Upper lobe of left lung (tissue), 6 donors: ENCODE measurements around the gene CMPK1. TPM values are rescaled to one million over a fixed set of nuclear protein-coding genes. Genes with fewer than 3 reads are reported as not detected.

Experiments used
- ATAC-seq, 2 donors: fragments of 200-7000 bp; cut with Tn5 transposase; one replicate each; pipeline ENCODE4 v1.9.1; 2022; ENCODE audit warnings: mild to moderate bottlenecking in 2 of 2, moderate library complexity in 2 of 2; ENCODE audit not compliant: low FRiP score in 2 of 2
- DNase-seq, 2 donors: peaks; one replicate each; pipeline ENCODE4 v3.0.0-alpha.2; 2019 to 2020
- H3K27ac ChIP-seq, 4 donors: fragments of 200-600 bp; sonication (generic); one replicate each; pipeline ENCODE4 v1.5.1; 2016 to 2019
- H3K27me3 ChIP-seq, 4 donors: fragments of 200-600 bp; sonication (generic); one replicate each; pipeline ENCODE4 v1.5.1; 2017 to 2019
- H3K36me3 ChIP-seq, 4 donors: fragments of 200-600 bp; sonication (generic); one replicate each; pipeline ENCODE4 v1.5.1; 2016 to 2019
- H3K4me1 ChIP-seq, 4 donors: fragments of 200-600 bp; sonication (generic); one replicate each; pipeline ENCODE4 v1.5.1; 2018 to 2019
- H3K4me3 ChIP-seq, 4 donors: fragments of 200-600 bp; sonication (generic); one replicate each; pipeline ENCODE4 v1.5.1; 2017 to 2019; ENCODE audit warnings: mild to moderate bottlenecking in 2 of 4, moderate library complexity in 1 of 4
- H3K9me3 ChIP-seq, 4 donors: fragments of 200-600 bp; sonication (generic); one replicate each; pipeline ENCODE4 v1.5.1; 2018 to 2019
- EP300 ChIP-seq, 4 donors: sonication (generic); formaldehyde crosslinking; IDR thresholded peaks; one replicate each; pipeline ENCODE4 v1.5.1; 2017; ENCODE audit warnings: antibody characterized with exemption in 4 of 4, control low read depth in 2 of 4
- POLR2A ChIP-seq, 4 donors: fragments of 450-650 bp; IDR thresholded peaks; one replicate each; pipeline ENCODE4 v1.5.1; 2016 to 2017; ENCODE audit warnings: antibody characterized with exemption in 4 of 4, mild to moderate bottlenecking in 2 of 4
- POLR2AphosphoS5 ChIP-seq, 2 donors: sonication (generic); formaldehyde crosslinking; IDR thresholded peaks; one replicate each; pipeline ENCODE4 v1.5.1; 2017; ENCODE audit warnings: antibody characterized with exemption in 2 of 2
- WGBS, 2 donors: methylation state at CpG; one replicate each; pipeline ENCODE4 v1.1.5; 2017 to 2018; 5-methylcytosine and 5-hydroxymethylcytosine counted together
- total RNA-seq, 6 donors: library from RNA; depleted of rRNA in 4 of 6; stranded (reverse); fragments of >200 nt in 4 of 6; gene quantifications; one replicate each; pipeline versions ENCODE4 v1.1.0 to v1.2.1, GENCODE V29; 2016 to 2021
- TF ChIP-seq, protein P1 (sequence below), 6 experiments: fragments of 450-650 bp in 4 of 6; fragments of 200-600 bp in 2 of 6; sonication (generic) in 2 of 6; IDR thresholded peaks; one replicate each; pipeline ENCODE4 v1.5.1; 2016 to 2019; ENCODE audit warnings: antibody characterized with exemption in 6 of 6
- donor health status: DM: no; HTN: no; CAD: no; lungs with moderate emphysema.
- donor health status: DM: no; HTN: yes; CAD: no; lungs with severe emphysema.

The CMPK1 gene
- total RNA-seq, 6 donors from 2014 or later: 36.7 to 134 (median 97.7) TPM

GRCh38 chr1:47331875-47332274 lies 1.7 kb upstream of the CMPK1 start:
- H3K9me3 ChIP-seq: no peaks in the 10 kb centered on the region
- 80 to 91% methylated on average over 2 of the region's 2 CpGs for WGBS, 2 donors
- no peak overlapping the region for H3K27ac ChIP-seq
- H3K4me1 ChIP-seq: peaks cover 19 to 28% (median 23%) of the 10 kb centered on the region in 4 donors
- H3K4me3 ChIP-seq: no peak overlapping the region
- H3K36me3 ChIP-seq: no peaks in the 10 kb centered on the region
- H3K27me3 ChIP-seq: no peaks in the 10 kb centered on the region
- no peak for ATAC-seq
- no peak for DNase-seq
- TF ChIP-seq POLR2A (IDR thresholded peaks at IDR 0.05): no peak

DNA sequence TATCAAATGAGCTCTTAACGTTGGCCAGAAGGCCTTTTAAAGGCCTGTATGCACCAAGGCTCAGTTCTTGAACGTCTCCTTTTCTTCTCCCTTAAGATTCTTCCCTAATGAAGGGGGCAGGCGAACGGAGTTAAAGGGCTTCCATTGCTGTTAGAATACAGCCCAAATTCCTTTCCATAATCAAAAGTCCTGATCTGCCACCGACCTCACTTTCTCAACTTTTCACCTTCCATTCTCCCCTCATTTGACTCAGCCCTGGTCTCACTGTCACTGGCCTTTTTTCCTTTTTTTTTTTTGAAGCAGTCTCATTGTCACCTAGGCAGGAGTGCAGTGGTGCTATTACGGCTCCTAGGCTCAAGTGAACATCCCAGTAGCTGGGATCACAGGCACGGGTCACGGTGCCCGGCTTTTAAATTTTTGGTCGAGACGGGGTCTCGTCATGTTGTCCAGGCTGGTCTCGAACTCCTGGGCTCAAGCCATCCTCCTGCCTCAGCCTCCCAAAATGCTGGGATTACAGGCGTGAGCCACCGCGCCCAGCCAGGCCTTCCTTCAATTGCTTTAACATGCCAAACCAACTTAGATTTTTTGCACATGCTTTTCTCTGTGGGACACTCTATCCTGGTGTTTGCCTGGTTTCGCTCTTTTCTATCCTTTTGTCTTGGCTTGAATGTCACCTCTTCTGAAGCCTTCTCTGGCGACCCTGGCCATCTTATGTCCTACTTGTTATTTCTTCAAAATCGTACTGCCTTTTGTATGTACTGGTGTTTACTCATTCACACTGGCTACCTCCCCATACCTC lies 612 bp upstream of the CMPK1 start:
- DNase-seq: no peak
- H3K27me3 ChIP-seq: no peaks in the 10 kb centered on the region

GRCh38 chr1:47333922-47334764 lies 553 bp downstream of the CMPK1 start:
- H3K4me3 ChIP-seq: peak overlapping the region; percentile 85 to 98 (median 94)
- DNase-seq (peak; percentile 87 to 96), ATAC-seq (peak; percentile 93 to 97)
- 0 to 1% methylated on average over 15 to 42 of the region's 90 CpGs for WGBS, 2 donors
- TF ChIP-seq EP300 (IDR thresholded peaks at IDR 0.05) (no peak), POLR2AphosphoS5 (IDR thresholded peaks at IDR 0.05) (peak; percentile 41 to 52), POLR2A (IDR thresholded peaks at IDR 0.05) (peak in 2 of 4 donors; percentile 42 to 65)
- TF ChIP-seq, protein P1, sequence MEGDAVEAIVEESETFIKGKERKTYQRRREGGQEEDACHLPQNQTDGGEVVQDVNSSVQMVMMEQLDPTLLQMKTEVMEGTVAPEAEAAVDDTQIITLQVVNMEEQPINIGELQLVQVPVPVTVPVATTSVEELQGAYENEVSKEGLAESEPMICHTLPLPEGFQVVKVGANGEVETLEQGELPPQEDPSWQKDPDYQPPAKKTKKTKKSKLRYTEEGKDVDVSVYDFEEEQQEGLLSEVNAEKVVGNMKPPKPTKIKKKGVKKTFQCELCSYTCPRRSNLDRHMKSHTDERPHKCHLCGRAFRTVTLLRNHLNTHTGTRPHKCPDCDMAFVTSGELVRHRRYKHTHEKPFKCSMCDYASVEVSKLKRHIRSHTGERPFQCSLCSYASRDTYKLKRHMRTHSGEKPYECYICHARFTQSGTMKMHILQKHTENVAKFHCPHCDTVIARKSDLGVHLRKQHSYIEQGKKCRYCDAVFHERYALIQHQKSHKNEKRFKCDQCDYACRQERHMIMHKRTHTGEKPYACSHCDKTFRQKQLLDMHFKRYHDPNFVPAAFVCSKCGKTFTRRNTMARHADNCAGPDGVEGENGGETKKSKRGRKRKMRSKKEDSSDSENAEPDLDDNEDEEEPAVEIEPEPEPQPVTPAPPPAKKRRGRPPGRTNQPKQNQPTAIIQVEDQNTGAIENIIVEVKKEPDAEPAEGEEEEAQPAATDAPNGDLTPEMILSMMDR (IDR thresholded peaks at IDR 0.05): peak in 5 of 6 experiments; percentile 30 to 37 (median 33)
- H3K9me3 ChIP-seq: no peaks in the 10 kb centered on the region
- H3K27ac ChIP-seq: peak overlapping the region; percentile 97 to 99 (median 98)
- peaks cover 22 to 37% (median 27%) of the 10 kb centered on the region in 4 donors for H3K4me1 ChIP-seq
- no peaks in the 10 kb centered on the region for H3K27me3 ChIP-seq
- no peaks in the 10 kb centered on the region for H3K36me3 ChIP-seq

More for the DNA sequence above, 612 bp upstream of the CMPK1 start:
- Histone ChIP-seq H3K4me3 (peak overlapping the region; percentile 45 to 98 (median 94)), H3K36me3 (no peaks in the 10 kb centered on the region), H3K9me3 (no peaks in the 10 kb centered on the region), H3K4me1 (peaks cover 19 to 30% (median 23%) of the 10 kb centered on the region in 4 donors), H3K27ac (peak overlapping the region; percentile 97 to 99 (median 98))
- TF ChIP-seq POLR2A (IDR thresholded peaks at IDR 0.05): no peak
- TF ChIP-seq POLR2AphosphoS5 (IDR thresholded peaks at IDR 0.05): no peak
- TF ChIP-seq EP300 (IDR thresholded peaks at IDR 0.05): no peak
- TF ChIP-seq, protein P1 (IDR thresholded peaks at IDR 0.05): no peak
- 42 to 55% methylated on average over 19 of the region's 19 CpGs for WGBS, 2 donors
- no peak for ATAC-seq

DNA sequence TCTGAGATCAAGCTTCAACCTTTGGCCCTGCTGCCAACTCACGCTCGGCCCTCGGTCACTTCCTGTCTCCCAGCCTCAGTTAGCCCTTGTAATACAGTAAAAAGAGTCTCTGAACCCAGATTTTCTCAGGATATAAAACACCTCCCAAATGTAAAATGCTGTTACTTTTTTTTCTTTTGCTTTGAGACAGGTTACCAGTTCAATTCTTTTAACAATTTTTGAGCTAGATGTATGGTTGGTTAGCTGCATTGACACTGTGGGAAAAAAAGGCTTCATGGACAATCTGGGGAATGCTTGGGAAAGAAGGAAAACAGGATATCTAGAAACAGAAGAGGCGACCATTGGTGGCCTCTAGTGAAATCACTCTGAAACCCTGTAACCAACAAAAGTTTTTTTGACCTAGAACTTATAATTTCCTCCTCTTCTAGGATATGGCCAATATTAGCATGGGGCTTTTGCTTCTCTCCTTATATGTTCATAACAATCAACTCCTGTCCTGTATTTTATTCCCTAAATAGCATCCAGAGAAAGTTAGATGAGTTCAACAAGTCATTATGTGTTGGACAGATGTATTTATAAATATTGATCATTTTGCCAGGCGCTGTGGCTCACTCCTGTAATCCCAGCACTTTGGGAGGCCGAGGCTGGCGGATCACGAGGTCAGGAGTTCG lies 1.3 kb downstream of the CMPK1 start:
- no peak for TF ChIP-seq POLR2AphosphoS5 (IDR thresholded peaks at IDR 0.05)
- TF ChIP-seq EP300 (IDR thresholded peaks at IDR 0.05): no peak
- no peak for TF ChIP-seq POLR2A (IDR thresholded peaks at IDR 0.05)
- TF ChIP-seq, protein P1 (IDR thresholded peaks at IDR 0.05): no peak
- Histone ChIP-seq H3K4me3 (peak overlapping the region; percentile 85 to 98 (median 94)), H3K27ac (peak overlapping the region; percentile 97 to 99 (median 98)), H3K36me3 (no peaks in the 10 kb centered on the region), H3K4me1 (peaks cover 22 to 37% (median 27%) of the 10 kb centered on the region in 4 donors), H3K27me3 (no peaks in the 10 kb centered on the region), H3K9me3 (no peaks in the 10 kb centered on the region)
- 46 to 50% methylated on average over 9 of the region's 9 CpGs for WGBS, 2 donors
- no peak for ATAC-seq
- no peak for DNase-seq
